NB4 (cell line): Measurements from ENCODE around the gene ATP6V0A4.

Experiments
- DNase-seq: peaks from one replicate; pipeline ENCODE4 v3.0.0; 2010; ENCODE audit warnings: low read depth
- H3K4me3 ChIP-seq: one replicate; pipeline ENCODE4 v1.5.1; 2011; ENCODE audit warnings: mild to moderate bottlenecking, low read depth, low read length, moderate library complexity
- MYC ChIP-seq: IDR thresholded peaks from 2 replicates; pipeline ENCODE4 v1.6.1; 2011; ENCODE audit warnings: low read depth, low read length
- POLR2A ChIP-seq: IDR thresholded peaks from 2 replicates; pipeline ENCODE4 v1.6.1; 2011; ENCODE audit warnings: mild to moderate bottlenecking; ENCODE audit not compliant: insufficient read length; ENCODE audit errors: extremely low read depth
- TF ChIP-seq, protein P1 (sequence below): IDR thresholded peaks from 2 replicates; pipeline ENCODE4 v1.6.1; 2011; ENCODE audit warnings: low read depth, low read length
- TF ChIP-seq, protein P2 (sequence below): IDR thresholded peaks from one replicate; pipeline ENCODE4 v1.5.1; 2012; ENCODE audit warnings: low read depth, low read length

ATP6V0A4 gene

DNA sequence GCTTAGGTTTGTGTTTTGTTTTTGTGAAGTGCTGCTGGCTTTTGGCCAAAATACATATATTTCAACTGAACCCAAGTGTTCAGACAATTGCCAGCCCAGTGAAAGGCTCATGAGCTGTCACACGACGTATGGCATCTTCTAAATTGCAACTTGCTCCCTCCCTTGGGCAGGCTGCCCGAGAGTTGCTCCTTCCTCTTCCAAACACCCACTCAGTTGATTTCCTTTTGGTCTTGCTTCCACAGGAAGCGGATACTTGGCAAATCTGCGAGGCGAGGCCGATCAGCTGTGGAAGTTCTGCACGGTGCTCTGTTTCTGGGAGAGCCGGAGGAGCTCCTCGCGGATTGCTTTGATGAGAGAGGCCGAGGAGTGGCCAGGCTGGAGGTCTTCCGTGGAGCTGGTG lies 39.6 kb upstream of the ATP6V0A4 start:
- no peak for DNase-seq
- TF ChIP-seq MYC (no peak), POLR2A (no peak)
- TF ChIP-seq, protein P1, sequence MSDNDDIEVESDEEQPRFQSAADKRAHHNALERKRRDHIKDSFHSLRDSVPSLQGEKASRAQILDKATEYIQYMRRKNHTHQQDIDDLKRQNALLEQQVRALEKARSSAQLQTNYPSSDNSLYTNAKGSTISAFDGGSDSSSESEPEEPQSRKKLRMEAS, result no peak
- TF ChIP-seq, protein P2, sequence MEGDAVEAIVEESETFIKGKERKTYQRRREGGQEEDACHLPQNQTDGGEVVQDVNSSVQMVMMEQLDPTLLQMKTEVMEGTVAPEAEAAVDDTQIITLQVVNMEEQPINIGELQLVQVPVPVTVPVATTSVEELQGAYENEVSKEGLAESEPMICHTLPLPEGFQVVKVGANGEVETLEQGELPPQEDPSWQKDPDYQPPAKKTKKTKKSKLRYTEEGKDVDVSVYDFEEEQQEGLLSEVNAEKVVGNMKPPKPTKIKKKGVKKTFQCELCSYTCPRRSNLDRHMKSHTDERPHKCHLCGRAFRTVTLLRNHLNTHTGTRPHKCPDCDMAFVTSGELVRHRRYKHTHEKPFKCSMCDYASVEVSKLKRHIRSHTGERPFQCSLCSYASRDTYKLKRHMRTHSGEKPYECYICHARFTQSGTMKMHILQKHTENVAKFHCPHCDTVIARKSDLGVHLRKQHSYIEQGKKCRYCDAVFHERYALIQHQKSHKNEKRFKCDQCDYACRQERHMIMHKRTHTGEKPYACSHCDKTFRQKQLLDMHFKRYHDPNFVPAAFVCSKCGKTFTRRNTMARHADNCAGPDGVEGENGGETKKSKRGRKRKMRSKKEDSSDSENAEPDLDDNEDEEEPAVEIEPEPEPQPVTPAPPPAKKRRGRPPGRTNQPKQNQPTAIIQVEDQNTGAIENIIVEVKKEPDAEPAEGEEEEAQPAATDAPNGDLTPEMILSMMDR, result no peak
- no peak overlapping the region for H3K4me3 ChIP-seq

DNA sequence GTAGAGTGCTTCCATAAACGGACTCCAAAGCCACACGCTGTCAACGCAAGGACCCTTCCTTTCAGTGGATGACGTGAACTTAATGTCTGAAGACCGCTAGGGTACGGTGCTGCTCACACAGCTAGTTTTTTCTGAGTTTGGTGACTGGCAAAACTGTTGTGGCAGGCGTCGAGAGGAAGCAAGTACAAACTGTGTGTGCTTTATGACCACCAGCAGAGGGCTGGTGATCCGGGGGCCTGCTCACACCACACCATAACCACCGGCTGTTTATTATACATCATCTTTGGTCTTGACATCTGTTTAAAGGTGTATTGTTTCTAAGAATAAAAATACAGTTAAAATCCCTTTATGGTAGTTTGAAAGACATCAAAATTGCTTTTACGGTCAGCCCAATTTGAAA lies 37.1 kb upstream of the ATP6V0A4 start:
- peak; percentile 17 for DNase-seq
- no peak for TF ChIP-seq POLR2A
- TF ChIP-seq, protein P2, result peak; percentile 4
- H3K4me3 ChIP-seq, result no peak overlapping the region

DNA sequence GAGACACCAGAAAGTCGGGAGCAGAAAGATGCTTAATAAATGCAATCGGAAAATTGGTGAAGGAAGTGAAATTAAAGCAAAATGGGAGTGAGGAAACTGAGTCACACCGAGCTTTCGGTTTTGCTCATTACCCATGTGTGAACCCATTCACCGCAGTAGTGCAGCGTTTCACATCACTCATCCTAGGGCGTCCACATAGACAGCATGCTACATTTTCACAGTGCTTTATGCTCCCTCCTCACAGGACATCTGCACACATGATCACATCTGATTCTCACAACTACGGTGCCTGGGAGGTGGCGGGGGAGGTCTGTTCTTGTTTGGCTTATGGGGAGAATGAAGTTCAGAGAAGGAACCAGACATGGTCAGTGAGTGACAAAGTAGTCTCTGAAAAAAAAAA lies 36.6 kb upstream of the ATP6V0A4 start:
- TF ChIP-seq MYC (no peak), POLR2A (no peak)
- TF ChIP-seq, protein P1, result no peak
- TF ChIP-seq, protein P2, result no peak

DNA sequence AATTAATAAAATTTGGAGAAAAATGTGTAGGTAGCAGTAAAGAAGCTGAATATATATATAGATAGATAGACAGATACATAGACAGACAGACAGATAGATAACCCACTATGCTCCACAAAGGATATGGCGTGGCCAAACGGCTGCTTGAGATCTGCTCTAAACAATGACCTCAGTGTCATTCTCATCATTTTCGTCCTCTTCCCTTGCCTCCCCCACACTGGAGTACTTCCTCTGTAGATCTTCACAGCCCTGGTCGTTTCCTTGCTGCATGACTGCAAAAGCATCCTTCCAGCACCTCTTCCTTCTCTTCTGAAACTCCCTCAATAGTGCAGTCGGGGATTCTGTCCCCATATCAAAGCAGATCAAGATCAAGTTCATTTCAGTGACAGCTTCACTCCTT lies 35.6 kb upstream of the ATP6V0A4 start:
- no peak overlapping the region for H3K4me3 ChIP-seq
- DNase-seq, result peak; percentile 52
- no peak for TF ChIP-seq MYC
- TF ChIP-seq, protein P2, result no peak
- no peak for TF ChIP-seq POLR2A
- TF ChIP-seq, protein P1, result no peak

More for the DNA sequence above, 36.6 kb upstream of the ATP6V0A4 start:
- no peak for DNase-seq
- H3K4me3 ChIP-seq, result no peak overlapping the region

DNA sequence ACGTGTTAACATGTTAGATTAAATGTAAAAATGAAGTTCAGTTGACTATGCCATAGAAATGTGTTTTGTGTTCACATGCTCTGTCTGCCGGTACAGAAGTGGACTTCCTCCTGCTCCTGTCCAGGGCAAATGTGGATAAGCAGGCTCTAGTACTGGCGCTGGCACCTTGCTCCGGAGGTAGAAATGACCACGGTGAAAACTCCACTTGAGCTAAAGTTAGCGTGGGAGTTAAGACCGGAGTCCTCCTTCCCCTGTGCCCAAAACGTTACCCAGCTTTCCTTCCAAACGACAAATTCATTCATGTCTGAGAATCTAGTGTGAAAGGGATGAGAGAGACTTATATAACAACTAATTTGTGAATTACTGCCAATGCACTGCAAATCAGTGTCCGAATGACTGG lies 35.0 kb upstream of the ATP6V0A4 start:
- TF ChIP-seq, protein P1, result no peak
- TF ChIP-seq POLR2A (no peak), MYC (no peak)
- TF ChIP-seq, protein P2, result no peak
- DNase-seq, result no peak
- no peak overlapping the region for H3K4me3 ChIP-seq

DNA sequence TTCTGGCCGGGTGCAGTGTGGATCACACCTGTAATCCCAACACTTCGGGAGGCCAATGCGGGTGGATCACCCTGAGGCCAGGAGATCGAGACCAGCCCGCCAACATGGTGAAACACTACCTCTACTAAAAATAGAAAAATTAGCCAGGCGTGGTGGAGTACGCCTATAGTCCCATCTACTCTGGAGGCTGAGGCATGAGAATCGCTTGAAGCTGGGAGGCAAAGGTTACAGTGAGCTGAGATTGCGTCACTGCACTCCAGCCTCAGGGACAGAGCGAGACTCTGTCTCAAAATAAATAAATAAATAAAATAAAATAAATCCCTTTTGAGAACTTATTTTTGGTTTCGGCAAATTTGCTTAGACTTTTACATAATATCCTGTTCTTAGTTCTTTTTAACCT lies 31.3 kb upstream of the ATP6V0A4 start:
- H3K4me3 ChIP-seq, result no peak overlapping the region
- no peak for DNase-seq
- TF ChIP-seq POLR2A (no peak), MYC (no peak)
- TF ChIP-seq, protein P1, result no peak
- TF ChIP-seq, protein P2, result no peak
